H1 (cell line): ENCODE data around the gene NDC1. TPM values are rescaled to one million over a fixed set of nuclear protein-coding genes. Genes with fewer than 3 reads are reported as not detected.

Experiments used
- HDAC2 ChIP-seq, 2 experiments: fragments of 300-600 bp in 1 of 2; sonication (generic) in 1 of 2; IDR thresholded peaks; 2 replicates each; pipeline ENCODE4 v1.6.1; 2011 to 2012; ENCODE audit warnings: low read depth in 2 of 2, low read length in 2 of 2, mild to moderate bottlenecking in 2 of 2, moderate library complexity in 2 of 2, borderline replicate concordance in 1 of 2, inconsistent platforms in 1 of 2
- KDM1A ChIP-seq: fragments of 200-600, 300-600 bp; sonication (generic); IDR thresholded peaks from 2 replicates; pipeline ENCODE4 v1.7.1; 2016; ENCODE audit warnings: mild to moderate bottlenecking, low read length, borderline replicate concordance
- RAD21 ChIP-seq, 2 experiments: IDR thresholded peaks in 1 of 2; conservative IDR thresholded peaks in 1 of 2; 2 replicates each; pipeline ENCODE4 v1.6.1; 2011; ENCODE audit warnings: low read depth in 2 of 2, low read length in 2 of 2, improper control_type of control experiment in 1 of 2, inconsistent platforms in 1 of 2, mild to moderate bottlenecking in 1 of 2, moderate library complexity in 1 of 2
- polyA plus RNA-seq, 7 experiments: library from polyadenylated mRNA; depleted of rRNA in 3 of 7; stranded (reverse) in 5 of 7; unstranded in 2 of 7; fragments of >200 nt in 5 of 7; fragments of 200-250 nt in 2 of 7; gene quantifications; 1 replicate in 5 of 7; 2 replicates in 1 of 7; 4 replicates in 1 of 7; pipeline versions ENCODE4 v1.2.1 to v1.2.3, GENCODE V29; 2011 to 2013; ENCODE audit warnings: missing spikeins in 2 of 7, mixed read lengths in 2 of 7
- total RNA-seq: library from RNA; stranded (reverse); fragmentation: NEBNext Ultra II Directional; extraction: Animal tissue kit (Norgen Biotek cat#: 25700); gene quantifications from 2 replicates; pipeline ENCODE4 v1.2.1, GENCODE V29; 2021
- TF ChIP-seq, protein P1 (sequence below): IDR thresholded peaks from 2 replicates; pipeline ENCODE4 v1.6.1; 2011; ENCODE audit warnings: low read depth, mild to moderate bottlenecking, low read length; ENCODE audit not compliant: insufficient read depth
- TF ChIP-seq, protein P2 (sequence below): IDR thresholded peaks from 2 replicates; pipeline ENCODE4 v1.6.1; 2012; ENCODE audit warnings: inconsistent platforms

NDC1 gene
- total and polyA plus RNA-seq, 2 of the 8 experiments (the other 6 are each of a cell fraction or from before 2014, with no cell fraction given) = 62.9 to 66.1 TPM

DNA sequence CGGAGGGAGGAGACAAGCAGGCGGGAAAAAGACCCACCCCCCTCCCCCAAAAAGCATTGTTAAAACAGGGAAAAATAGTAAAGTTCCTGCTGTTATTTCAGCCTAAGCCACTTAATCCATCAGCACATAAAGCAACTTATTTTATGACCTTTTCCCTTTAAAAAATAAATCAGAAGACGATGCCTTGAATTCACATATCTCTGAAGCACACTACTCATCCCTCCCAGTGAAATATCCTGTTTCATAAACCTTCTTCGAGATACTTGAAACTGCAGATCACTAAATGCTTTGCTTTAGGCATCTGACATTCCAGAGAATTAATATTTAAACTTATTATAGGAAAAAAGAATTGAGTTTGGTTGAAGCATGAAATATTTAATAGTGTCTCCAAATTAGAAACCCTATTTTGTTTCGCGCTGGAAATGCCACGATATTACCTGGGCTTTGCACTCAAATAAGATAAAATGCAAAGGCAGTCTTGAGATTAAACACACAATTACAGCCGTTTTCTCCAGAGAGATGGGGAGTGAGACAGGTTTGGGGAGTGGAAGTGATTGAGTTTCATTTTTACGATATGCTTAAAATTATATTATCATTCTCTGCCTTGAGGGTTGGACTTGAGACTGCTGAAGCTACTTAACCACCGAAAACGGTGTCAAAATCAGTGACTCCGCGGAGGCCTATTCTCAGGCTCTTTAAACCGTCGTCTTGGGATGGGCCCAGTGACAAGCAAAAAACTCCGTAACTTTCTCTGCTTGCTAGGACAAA lies 108.5 kb downstream of the NDC1 start (continued):
- no peak for TF ChIP-seq RAD21 (IDR thresholded peaks at IDR 0.05 in 1 of 2, conservative IDR thresholded peaks at IDR 0.05 in 1 of 2; ENCODE audit: low read depth in 2 of 2, low read length in 2 of 2)
- TF ChIP-seq KDM1A = no peak
- TF ChIP-seq, protein P1, sequence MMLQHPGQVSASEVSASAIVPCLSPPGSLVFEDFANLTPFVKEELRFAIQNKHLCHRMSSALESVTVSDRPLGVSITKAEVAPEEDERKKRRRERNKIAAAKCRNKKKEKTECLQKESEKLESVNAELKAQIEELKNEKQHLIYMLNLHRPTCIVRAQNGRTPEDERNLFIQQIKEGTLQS = no peak
- TF ChIP-seq HDAC2 (IDR thresholded peaks at IDR 0.05; ENCODE audit: borderline replicate concordance in 1 of 2, low read depth in 2 of 2, low read length in 2 of 2) = no peak
- TF ChIP-seq, protein P2, sequence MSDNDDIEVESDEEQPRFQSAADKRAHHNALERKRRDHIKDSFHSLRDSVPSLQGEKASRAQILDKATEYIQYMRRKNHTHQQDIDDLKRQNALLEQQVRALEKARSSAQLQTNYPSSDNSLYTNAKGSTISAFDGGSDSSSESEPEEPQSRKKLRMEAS = no peak
